GM18498 (cell line): Measurements from ENCODE around the gene SIX4.

Source experiments
- ATAC-seq: cut with Tn5 transposase; IDR thresholded peaks from one replicate; pipeline ENCODE4 v1.9.1; 2021; ENCODE audit warnings: mild to moderate bottlenecking, moderate library complexity; ENCODE audit not compliant: unreplicated experiment

SIX4 gene

DNA sequence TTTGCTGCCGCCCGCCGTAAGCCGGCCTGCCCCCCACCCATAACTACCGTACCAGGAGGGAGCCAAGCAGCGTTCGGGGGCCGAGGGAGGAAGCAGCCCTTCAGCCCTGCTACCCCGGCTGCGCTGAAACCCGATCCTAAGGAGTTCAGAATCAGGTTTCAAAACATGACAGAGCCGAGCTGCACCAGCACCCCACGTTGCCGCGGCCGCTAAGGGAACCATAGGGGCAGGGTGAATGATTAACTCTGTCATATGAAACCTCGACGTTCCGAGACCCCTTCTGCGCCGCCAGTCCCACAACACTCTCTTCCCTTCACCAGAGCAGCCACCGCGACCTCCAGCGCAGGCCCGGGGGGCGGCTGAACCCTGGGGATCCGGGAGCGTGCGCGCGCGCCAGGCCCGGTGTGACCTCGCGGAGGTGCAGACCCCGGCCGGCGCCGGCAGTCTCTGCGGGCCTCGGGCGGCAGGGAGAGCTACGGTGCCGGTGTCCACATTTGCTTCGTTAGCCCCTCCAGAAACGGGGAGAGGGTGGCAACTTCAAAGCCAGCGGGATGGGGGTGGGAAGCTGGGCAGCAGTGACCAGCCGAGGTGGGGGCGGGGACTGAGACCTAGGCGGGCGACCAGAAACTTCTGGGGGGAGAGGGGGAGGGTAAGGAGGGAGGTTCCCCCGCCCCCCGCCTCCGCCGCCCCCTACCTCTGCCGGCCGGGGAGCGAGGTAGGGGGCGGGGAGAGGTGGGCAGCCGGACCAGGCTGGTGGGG, 1.6 kb downstream of the SIX4 start:
- no peak for ATAC-seq

DNA sequence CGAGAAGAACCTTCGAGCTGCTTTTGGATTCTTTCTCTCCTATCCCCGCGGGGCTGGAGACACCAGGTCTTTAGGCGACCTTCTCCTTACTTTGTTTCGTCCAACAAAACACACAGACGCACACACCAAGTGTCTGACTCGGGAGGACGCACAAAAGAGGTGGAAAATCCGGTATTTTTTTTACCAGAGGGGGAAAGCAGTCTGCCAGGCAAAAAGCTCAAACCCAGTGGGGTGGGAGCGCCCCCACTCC, 2.1 kb downstream of the SIX4 start:
- no peak for ATAC-seq

DNA sequence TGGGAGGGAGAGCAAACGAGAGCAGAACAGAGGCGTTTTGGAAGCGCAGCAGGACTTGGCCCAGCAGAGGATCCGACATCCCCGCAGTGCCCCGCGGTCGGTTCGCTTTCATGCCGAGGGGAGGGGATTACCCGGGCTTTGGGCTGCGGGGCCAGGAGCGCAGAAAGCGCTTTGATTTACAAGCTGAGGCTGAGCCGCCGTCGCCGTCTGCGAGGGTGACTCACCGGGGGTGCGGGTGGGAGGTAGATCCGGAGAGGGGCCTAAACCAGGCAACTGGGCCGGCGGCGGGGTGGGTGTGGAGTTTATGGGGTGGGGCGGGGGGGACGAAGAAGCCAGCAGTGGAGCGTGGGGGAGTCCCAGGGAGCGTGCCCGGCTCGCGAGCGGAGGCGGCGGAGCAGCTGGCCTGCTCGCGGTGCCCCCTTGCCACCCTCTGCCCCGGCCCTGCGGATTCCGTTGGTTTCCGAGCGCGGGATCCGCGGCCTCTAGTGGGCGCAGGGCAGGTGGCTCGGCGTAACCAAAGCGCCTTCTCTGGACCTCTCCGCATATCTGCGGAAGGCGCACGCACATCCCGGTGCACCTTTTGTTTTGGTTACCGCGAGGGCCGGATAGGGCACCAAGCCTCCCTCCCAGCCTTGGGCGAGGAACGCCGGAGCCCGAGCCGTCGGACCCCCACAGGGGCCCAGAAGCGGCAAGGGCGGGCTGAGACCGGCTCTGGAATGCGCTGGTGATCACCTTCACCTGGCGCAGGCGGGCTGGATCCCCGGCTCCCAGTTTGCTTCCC, 2.6 kb downstream of the SIX4 start:
- peak; percentile 37 for ATAC-seq

DNA sequence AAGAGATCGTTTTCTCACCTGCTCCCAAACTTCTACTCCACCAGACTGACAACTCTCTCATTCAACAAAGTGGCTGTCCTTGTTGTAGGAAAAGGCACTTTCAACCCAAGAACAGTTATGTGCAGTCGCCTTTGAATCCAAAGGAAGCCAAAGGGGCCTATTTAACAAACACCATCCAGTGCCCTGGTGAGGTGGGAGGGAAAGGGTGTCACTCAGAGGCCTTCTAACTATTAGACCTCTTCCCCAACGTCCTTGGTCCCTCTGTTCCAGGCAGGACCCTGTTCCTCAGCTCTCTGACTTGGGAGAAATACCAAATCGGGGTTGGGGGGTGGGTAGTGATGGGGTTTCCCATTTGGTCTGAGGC, 3.2 kb downstream of the SIX4 start:
- no peak for ATAC-seq

DNA sequence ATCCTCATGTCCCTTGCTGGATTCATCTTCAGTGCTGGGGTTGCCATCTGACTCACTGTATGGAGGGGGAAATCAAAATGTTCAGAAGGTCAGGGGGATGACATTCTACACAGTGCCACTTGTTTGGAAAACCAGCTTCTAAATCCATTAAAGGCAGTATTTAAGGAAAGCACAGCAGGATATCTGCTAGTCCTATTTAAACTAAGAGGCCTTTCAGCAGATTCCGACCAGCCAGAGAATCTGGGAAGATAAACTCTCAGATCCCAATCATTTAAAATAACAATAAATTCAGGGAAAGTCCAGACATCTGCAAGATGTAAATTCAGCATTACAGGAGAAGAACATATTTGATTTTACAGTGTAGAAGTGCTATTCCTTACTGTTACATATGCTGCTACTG, 3.8 kb downstream of the SIX4 start:
- ATAC-seq = no peak

DNA sequence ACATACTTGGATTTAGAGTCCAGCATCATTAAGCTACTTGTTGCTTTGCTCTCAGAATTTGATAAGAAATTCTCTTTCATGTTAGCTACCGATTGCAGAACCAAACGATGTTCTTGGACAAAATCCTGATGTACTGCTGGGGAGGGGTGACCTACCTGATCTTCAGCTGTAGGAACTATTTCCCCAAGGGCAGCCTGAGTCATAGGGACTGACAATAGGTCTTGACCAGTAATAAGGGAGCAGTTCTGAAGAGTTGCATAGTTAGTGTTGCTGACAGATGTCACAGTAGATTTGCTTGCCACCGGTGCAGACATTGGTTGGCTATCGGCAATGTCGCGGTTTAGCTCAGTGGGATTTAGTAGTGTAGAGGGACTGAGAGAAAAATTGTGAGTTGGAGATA, 10.6 kb downstream of the SIX4 start:
- no peak for ATAC-seq

DNA sequence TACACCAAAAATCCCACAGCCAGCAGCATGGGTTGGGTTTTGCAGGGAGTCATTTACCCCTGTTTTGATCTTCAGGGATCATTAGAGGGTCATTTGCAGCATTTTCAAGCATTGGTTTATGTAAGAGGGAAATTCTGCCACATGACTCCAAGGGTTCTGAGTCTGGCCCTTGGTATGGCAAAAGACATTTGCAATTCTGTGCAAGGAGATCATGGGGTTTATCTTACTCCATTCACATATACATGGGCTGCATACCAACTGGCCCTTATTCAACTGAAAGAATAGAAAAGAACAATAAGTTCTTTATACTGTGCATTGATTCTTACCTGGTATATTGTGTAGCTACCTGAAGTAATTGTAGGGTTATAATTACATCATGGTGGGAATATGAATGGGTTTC, 13.7 kb downstream of the SIX4 start:
- ATAC-seq = no peak

DNA sequence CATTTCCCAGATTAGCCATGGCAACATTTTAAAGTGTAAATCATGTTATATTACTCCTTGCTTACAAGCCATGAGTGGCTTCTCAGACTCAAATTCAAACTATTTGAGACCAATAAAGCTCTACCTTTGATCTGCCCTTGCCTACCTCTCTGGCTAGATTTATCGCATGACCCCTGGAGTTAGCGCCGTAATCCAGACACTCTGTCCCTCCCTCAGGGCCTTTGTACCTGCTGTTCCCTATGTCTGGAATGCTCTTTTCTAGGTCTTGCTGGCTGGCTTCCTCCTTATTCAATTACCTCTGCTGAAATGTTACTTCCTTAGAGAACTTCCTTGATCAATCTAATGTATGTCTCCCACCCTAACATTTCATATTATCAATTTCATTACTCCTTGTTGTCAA, 16.3 kb downstream of the SIX4 start:
- no peak for ATAC-seq

DNA sequence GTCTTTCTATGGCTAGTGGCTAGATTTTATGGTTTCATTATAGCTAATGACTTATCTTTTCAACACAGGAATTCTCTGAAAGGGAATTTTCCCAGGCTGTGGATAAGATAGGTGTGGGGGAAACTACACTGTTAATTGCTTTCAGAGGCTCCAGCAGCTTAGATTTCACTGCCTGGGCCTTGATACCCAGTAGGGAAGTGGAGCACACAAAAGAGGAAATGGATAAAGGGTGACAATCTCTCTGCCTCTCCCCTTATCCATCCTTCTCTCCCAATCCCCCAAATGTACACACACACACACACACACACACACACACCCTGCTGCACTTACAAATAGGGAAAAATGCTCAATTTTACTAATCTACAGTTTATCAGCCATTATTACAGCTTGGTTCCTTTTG, 19.1 kb downstream of the SIX4 start:
- ATAC-seq = no peak

DNA sequence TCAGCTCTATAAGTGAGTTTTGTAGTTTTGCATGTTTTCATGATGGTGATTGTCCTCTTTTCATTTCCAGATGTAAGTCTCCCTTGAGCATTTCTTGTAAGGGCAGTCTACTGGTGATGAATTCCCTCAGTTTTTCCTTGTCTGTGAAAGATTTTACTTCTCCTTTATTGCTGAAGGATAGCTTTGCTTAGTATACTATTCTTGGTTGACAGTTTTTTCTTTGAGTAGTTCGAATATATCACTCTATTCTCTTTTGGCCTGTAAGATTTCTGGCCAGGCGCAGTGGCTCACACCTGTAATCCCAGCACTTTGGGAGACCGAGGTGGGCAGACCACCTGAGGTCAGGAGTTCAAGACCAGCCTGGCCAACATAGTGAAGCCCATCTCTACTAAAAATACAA, 23.6 kb downstream of the SIX4 start:
- no peak for ATAC-seq

DNA sequence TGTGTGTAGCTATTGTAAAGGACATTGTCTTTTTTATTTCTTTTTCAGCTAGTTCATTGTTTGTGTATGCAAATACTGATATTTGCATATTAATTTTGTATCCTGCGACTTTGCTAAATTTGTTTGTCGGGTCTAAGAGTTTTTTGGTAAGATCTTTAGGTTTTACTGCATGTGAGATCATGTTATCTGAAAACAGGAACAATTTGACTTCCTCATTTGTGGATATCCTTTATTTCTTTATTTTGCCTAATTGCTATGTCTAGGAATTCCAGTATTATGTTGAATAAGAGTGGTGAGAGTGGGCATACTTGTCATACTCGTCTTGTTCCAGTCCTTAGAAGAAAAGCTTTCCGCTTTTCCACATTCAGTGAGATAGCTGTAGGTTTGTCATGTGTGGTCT, 28.8 kb downstream of the SIX4 start:
- no peak for ATAC-seq

DNA sequence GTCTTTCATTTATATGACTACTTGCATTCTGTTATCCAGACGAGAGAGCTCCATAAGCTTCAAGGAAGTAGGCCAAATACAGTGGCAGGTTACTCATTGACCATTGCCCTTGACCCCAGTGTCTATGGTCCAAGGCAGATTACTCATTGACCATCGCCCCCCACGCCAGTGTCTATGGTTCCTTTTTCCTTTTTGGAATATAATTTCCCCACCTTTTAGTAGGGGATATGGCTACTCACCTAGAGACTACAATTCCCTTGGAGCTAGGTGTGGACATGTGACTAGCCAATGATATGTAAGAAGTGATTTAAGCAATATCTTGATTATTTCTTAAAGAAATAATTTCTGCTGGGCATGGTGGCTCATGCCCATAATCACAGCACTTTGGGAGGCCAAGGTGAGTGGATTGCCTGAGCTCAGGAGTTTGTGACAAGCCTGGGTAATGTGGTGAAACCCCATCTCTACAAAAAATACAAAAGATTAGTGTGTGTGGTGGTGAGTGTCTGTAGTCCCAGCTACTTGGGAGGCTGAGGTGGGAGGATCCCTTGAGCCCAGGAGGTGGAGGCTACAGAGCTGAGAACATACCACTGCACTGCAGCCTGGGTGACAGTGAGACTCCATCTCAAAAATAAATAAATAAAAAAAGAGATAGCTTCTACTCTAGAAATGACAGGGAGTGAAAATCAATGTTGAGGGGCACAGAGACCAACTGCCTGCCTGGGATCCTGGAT, 32.6 kb downstream of the SIX4 start:
- no peak for ATAC-seq

DNA sequence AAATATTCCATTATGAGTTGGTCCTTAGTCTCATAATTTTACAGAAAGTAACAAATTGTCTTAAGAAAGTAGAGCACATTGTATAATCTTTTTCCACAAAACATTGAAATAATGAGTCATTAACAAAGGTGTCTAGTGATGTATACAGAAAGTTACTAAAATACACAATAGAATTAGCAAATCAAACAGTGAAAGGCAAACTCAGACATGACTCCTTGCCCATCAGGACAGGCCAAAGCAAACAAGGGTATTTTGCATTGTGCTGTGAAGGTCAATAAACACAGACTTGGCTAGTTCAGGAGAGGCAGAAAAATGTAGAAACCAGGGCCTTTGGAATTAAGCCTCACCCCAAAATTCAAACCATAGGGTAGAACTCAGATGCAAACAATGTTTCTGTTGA, 37.3 kb downstream of the SIX4 start:
- ATAC-seq = no peak

DNA sequence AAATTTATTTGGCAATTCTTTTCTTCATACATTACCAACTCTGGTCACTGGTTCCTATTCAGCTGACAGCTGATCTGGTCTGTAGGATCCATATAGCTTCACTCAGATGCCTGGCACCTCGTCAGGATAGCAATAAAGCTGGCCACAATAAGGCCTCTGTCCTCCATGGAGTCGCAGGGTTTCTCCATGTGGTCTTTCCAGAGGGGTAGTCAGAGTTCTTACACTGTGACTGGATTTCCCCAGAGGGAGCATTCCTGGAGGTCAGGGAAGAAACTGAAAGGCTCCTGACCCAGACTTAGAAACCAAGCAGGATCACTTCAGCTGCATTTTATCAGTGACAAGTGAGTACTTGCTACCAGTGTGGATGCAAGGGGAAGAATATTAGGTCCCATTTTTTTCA, 39.9 kb downstream of the SIX4 start:
- no peak for ATAC-seq

DNA sequence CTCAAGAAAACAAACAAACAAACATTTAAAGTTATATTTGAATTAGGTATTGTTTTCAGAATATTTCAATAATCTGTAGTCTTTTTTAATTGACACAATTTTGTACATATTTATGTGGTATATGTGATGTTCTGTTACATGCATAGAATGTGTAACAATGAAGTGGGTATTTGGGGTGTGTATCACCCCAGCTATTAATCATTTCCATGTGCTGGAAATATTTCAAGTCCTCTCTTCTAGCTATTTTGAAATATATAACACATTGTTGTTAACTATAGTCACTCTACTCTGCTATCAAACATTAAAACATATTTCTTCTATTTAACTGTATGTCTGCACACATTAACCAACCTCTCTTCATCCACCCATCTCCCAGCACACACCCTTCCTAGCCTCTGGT, 42.9 kb downstream of the SIX4 start:
- no peak for ATAC-seq

DNA sequence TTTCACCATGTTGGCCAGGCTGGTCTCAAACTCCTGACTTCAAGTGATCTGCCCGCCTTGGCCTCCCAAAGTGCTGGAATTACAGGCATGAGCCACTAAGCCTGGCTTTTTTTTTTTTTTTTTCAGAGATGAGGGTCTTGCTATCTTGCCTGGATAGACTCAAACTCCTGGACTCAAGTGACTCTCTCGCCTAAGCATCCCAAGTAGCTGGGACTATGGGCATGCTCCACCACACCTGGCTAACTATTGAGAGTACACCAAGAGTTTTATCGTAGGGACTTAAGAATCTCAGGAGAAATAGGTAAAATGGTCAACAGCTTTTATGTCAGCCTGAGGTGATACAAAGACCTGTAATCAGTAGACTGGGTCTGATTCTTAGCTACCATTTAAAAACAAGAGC, 43.6 kb downstream of the SIX4 start:
- ATAC-seq = no peak

DNA sequence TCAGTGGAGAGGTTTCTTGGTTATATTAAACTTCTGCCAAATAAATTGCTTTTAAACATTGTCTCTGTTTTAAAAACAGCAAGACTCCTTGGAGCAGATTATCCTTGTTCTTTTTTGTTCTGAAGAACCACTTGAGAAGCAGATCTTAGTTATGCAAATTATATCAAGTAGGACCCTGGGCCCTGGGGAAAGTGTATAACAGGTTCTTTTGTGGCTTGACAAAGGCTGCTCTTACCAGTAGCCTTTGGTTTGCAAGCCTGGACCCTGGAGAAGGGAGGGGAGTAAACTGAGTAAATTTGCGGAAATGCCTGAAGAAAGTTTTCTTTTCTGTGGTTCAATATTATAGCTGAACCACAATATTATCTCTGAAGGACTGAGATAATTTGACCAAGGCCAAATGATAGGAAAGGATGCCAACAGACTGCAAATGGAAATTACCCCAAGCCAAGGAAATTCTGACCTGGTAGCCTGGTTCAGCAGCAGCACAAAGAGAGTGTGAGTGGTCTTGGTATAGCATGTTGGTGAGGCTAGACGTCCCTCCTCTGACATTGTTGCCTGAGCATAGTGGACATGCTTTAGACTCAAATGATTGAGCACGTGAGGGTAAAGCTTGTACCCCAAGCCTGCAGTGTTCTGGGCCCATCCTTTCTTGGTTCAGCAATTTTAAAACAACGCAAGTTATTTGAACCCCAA, 44.4 kb downstream of the SIX4 start:
- no peak for ATAC-seq

DNA sequence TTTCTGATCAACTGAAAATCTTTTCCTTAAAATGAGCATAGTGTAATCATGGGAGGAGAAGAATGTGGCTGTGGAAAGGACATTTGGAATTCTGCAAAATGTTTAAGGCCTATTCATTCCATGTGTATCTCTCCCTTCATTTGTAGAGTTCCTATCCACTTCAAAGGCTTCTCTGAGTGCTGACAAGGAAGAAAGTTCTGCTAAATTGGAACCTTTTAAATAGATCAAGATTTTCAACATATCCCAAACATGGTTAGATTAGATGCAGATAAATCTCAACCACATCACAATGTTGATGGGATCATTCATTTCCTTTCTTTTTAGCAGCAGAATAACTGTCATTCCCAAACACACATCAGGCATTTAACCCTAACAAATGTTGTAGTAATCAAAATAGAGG, 46.5 kb downstream of the SIX4 start:
- ATAC-seq = no peak

DNA sequence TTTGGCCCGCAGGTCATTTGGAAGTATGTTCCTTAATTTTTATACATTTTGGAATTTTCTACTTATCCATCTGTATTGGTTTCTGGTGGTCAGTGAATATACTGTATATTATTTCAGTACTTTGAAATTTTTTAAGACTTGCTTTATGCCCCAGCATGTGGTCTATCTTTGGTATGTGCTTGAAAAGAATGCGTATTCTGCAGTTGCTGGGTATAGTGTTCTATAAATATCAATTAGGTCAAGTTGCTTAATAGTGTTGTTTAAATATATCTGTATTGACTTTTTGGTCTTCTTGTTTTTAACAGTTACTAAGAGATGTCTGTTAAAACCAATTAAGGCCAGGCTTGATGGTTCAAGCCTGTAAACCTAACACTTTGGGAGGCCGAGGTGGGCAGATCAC, 53.2 kb downstream of the SIX4 start:
- ATAC-seq = no peak

DNA sequence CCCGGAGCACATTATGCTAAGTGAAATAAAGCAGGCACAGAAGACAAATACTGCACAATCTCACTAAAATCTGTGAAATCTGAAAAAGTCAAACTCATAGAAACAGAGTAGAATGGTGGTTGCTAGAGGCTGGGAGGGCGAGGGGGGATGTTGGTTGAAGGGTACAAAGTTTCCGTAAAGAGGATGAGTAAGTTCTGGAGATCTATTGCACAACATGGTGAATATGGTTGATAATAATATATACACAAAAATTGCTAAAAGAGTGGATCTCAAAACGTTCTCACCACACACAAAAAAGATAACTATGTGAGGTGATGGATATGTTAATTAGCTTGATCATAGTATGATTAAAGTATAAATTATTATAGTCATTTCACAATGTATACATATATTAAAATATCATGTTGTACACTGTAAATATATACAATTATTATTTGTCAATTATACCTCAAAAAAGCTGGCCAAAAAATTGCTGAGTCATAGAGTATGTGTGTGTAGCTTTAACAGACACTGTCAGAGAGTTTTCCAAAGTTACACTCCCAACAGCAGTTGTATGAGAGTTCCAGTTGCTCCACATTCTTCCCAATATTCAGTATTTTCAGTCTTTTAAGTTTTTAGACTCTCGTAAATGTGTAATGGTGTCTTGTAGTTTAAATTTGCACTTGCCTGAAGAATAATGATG, 55.6 kb downstream of the SIX4 start:
- no peak for ATAC-seq

DNA sequence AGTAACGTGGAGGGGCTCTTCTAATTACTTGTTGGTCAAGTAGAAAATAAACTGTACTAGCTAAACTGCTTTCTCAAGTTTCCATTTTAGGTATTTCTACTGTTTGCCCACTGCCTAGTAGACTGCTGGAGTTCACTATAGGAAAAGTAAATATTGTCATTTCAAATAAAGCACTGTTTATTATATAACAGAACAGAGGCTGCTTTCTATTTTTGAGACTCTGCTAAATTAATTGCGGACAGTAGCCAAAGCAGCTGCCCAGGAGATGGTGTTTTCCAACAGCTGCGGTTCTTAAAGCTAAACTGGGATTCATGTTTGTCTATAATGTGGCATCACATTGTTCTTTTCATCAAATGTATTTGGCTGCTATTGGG, 59.0 kb downstream of the SIX4 start:
- no peak for ATAC-seq
